H1 (cell line): ENCODE results near the gene CACNA2D1. TPM values are rescaled to one million over a fixed set of nuclear protein-coding genes. Genes with fewer than 3 reads are reported as not detected.

Experiments
- CTCF ChIA-PET: fragments of 300-600 bp; sonication (Branson Sonifier 250); formaldehyde crosslinking; loops from one replicate; lab custom pipeline; 2021; ENCODE audit not compliant: partially characterized antibody; lab: Charles Lee
- POLR2A ChIA-PET: fragments of 300-600 bp; sonication (Branson Sonifier 250); formaldehyde crosslinking; loops from one replicate; lab custom pipeline; 2021; ENCODE audit warnings: inconsistent platforms; ENCODE audit not compliant: partially characterized antibody; lab: Charles Lee
- DNase-seq, 2 experiments: peaks; one replicate each; pipeline versions ENCODE4 v3.0.0 to v3.0.0-alpha.2; 2010 to 2022; ENCODE audit warnings: low spot score in 2 of 2, low read depth in 1 of 2, mixed read lengths in 1 of 2
- FAIRE-seq: peaks from 2 replicates; lab custom pipeline; 2011; peaks lifted over from hg19 to GRCh38; lab: Jason Lieb, UNC
- H2AFZ ChIP-seq: 2 replicates; pipeline ENCODE4 v1.8.1; 2012; ENCODE audit warnings: low read length, inconsistent platforms
- H2AK5ac ChIP-seq: 2 replicates; pipeline ENCODE4 v1.6.1; 2013; ENCODE audit warnings: low read depth, low read length
- H2BK120ac ChIP-seq: replicated peaks from 2 replicates; pipeline ENCODE3; 2013; ENCODE audit warnings: low read depth, low read length, inconsistent platforms
- H2BK12ac ChIP-seq: 2 replicates; pipeline ENCODE4 v1.6.1; 2013; ENCODE audit warnings: low read depth, low read length
- H2BK15ac ChIP-seq: 2 replicates; pipeline ENCODE4 v1.6.1; 2013; ENCODE audit warnings: low read length
- H2BK20ac ChIP-seq: 2 replicates; pipeline ENCODE4 v1.6.1; 2013; ENCODE audit warnings: low read length
- H2BK5ac ChIP-seq: 2 replicates; pipeline ENCODE4 v1.6.1; 2013; ENCODE audit warnings: low read depth, low read length
- H3K14ac ChIP-seq: 2 replicates; pipeline ENCODE4 v1.6.1; 2013; ENCODE audit warnings: inconsistent platforms; ENCODE audit not compliant: insufficient read length
- H3K18ac ChIP-seq: 2 replicates; pipeline ENCODE4 v1.6.1; 2013; ENCODE audit warnings: low read length; ENCODE audit errors: extremely low read depth
- H3K23ac ChIP-seq: 2 replicates; pipeline ENCODE4 v1.6.1; 2013; ENCODE audit warnings: inconsistent platforms; ENCODE audit not compliant: insufficient read length
- H3K23me2 ChIP-seq: 2 replicates; pipeline ENCODE4 v1.6.1; 2013; ENCODE audit warnings: low read depth, low read length
- H3K27ac ChIP-seq: 2 replicates; pipeline ENCODE4 v1.6.1; 2011; ENCODE audit warnings: low read depth, low read length, inconsistent platforms
- H3K27me3 ChIP-seq, 4 experiments: replicated peaks in 1 of 4; 1 replicate in 1 of 4; 2 replicates in 3 of 4; pipeline versions ENCODE4 v1.6.1 to v1.8.1; 2011 to 2013; ENCODE audit warnings: low read length in 3 of 4, mild to moderate bottlenecking in 3 of 4, inconsistent platforms in 2 of 4, mixed read lengths in 2 of 4, moderate library complexity in 1 of 4; ENCODE audit not compliant: control insufficient read depth in 3 of 4, insufficient read depth in 3 of 4; ENCODE audit errors: extremely low read depth in 1 of 4
- H3K36me3 ChIP-seq, 4 experiments: 2 replicates each; pipeline versions ENCODE4 v1.6.1 to v1.8.1; 2011 to 2013; ENCODE audit warnings: mild to moderate bottlenecking in 4 of 4, low read length in 3 of 4, moderate library complexity in 2 of 4, control low read depth in 1 of 4, inconsistent platforms in 1 of 4; ENCODE audit not compliant: insufficient read depth in 4 of 4, control insufficient read depth in 2 of 4
- H3K4ac ChIP-seq: replicated peaks from 2 replicates; pipeline ENCODE3; 2013; ENCODE audit warnings: low read length, low read depth, mixed read lengths, inconsistent platforms; ENCODE audit not compliant: insufficient read length
- H3K4me1 ChIP-seq, 4 experiments: replicated peaks in 1 of 4; 1 replicate in 1 of 4; 2 replicates in 3 of 4; pipeline versions ENCODE4 v1.6.1 to v1.8.1; 2011 to 2013; ENCODE audit warnings: low read length in 3 of 4, inconsistent platforms in 2 of 4, mixed read lengths in 1 of 4; ENCODE audit not compliant: insufficient read depth in 4 of 4, control insufficient read depth in 3 of 4
- H3K4me2 ChIP-seq, 2 experiments: 2 replicates each; pipeline versions ENCODE4 v1.6.1 to v1.8.1; 2011 to 2013; ENCODE audit warnings: low read depth in 2 of 2, low read length in 2 of 2, control low read depth in 1 of 2, inconsistent platforms in 1 of 2, mild to moderate bottlenecking in 1 of 2; ENCODE audit not compliant: insufficient read depth in 1 of 2
- H3K4me3 ChIP-seq, 4 experiments: fragments of 200-600, 300-600 bp in 1 of 4; sonication (generic), shearing (Covaris generic), sonication (Bioruptor Twin) in 1 of 4; 2 replicates each; pipeline versions ENCODE4 v1.5.1 to v1.8.1; 2011 to 2016; ENCODE audit warnings: low read length in 4 of 4, low read depth in 3 of 4, control low read depth in 2 of 4, inconsistent platforms in 2 of 4, mild to moderate bottlenecking in 2 of 4, mixed read lengths in 1 of 4, moderate library complexity in 1 of 4; ENCODE audit not compliant: insufficient read depth in 2 of 4; ENCODE audit errors: extremely low read depth in 1 of 4
- H3K56ac ChIP-seq: replicated peaks from 2 replicates; pipeline ENCODE3; 2013; ENCODE audit warnings: low read depth, mild to moderate bottlenecking, mixed read lengths, low read length, inconsistent platforms; ENCODE audit not compliant: insufficient read length
- H3K79me1 ChIP-seq: 2 replicates; pipeline ENCODE4 v1.6.1; 2013; ENCODE audit warnings: low read depth, low read length, control low read depth
- H3K79me2 ChIP-seq, 2 experiments: 2 replicates each; pipeline versions ENCODE4 v1.6.1 to v1.8.1; 2012 to 2013; ENCODE audit warnings: low read length in 2 of 2, mild to moderate bottlenecking in 2 of 2, inconsistent platforms in 1 of 2; ENCODE audit not compliant: insufficient read depth in 2 of 2, control insufficient read depth in 1 of 2
- H3K9ac ChIP-seq, 4 experiments: replicated peaks in 1 of 4; 1 replicate in 1 of 4; 2 replicates in 3 of 4; pipeline versions ENCODE4 v1.6.1 to v1.8.1; 2011 to 2013; ENCODE audit warnings: low read depth in 3 of 4, low read length in 3 of 4, control low read depth in 2 of 4, mild to moderate bottlenecking in 2 of 4, moderate library complexity in 2 of 4, inconsistent platforms in 1 of 4; ENCODE audit errors: extremely low read depth in 1 of 4
- H3K9me3 ChIP-seq, 2 experiments: 2 replicates each; pipeline versions ENCODE4 v1.6.1 to v1.8.1; 2012 to 2013; ENCODE audit warnings: mild to moderate bottlenecking in 2 of 2, moderate library complexity in 2 of 2, control low read depth in 1 of 2, inconsistent platforms in 1 of 2, low read depth in 1 of 2, low read length in 1 of 2, mixed read lengths in 1 of 2; ENCODE audit not compliant: insufficient read depth in 2 of 2
- H4K20me1 ChIP-seq, 2 experiments: replicated peaks in 1 of 2; 2 replicates each; pipeline versions ENCODE3 to v1.8.1; 2011 to 2013; ENCODE audit warnings: inconsistent platforms in 2 of 2, low read length in 2 of 2, mild to moderate bottlenecking in 1 of 2; ENCODE audit not compliant: insufficient read depth in 2 of 2, control insufficient read depth in 1 of 2
- H4K5ac ChIP-seq: 2 replicates; pipeline ENCODE4 v1.6.1; 2013; ENCODE audit warnings: low read length, low read depth, mixed read lengths, inconsistent platforms; ENCODE audit not compliant: insufficient read length
- H4K8ac ChIP-seq: 2 replicates; pipeline ENCODE4 v1.8.0; 2013; ENCODE audit warnings: mild to moderate bottlenecking, moderate library complexity, low read length, inconsistent platforms; ENCODE audit not compliant: insufficient read depth; ENCODE audit errors: extremely low read depth
- H4K91ac ChIP-seq: replicated peaks from 2 replicates; pipeline ENCODE3; 2013; ENCODE audit warnings: low read length, mixed read lengths, inconsistent platforms; ENCODE audit not compliant: insufficient read length
- CTBP2 ChIP-seq: IDR thresholded peaks from 2 replicates; pipeline ENCODE4 v1.7.0; 2011; ENCODE audit warnings: borderline replicate concordance, mild to moderate bottlenecking, moderate library complexity, mixed read lengths, low read length; ENCODE audit not compliant: insufficient read depth, insufficient read length
- NANOG ChIP-seq: IDR thresholded peaks from 2 replicates; pipeline ENCODE4 v1.6.1; 2011; ENCODE audit warnings: low read length, low read depth, mild to moderate bottlenecking, inconsistent platforms; ENCODE audit not compliant: insufficient read depth, poor library complexity, severe bottlenecking
- RAD21 ChIP-seq, 2 experiments: IDR thresholded peaks in 1 of 2; conservative IDR thresholded peaks in 1 of 2; 2 replicates each; pipeline ENCODE4 v1.6.1; 2011; ENCODE audit warnings: low read depth in 2 of 2, low read length in 2 of 2, improper control_type of control experiment in 1 of 2, inconsistent platforms in 1 of 2, mild to moderate bottlenecking in 1 of 2, moderate library complexity in 1 of 2
- RNF2 ChIP-seq: fragments of 200-900, 300-1000 bp; sonication (generic); IDR thresholded peaks from 2 replicates; pipeline ENCODE4 v1.7.1; 2016; ENCODE audit warnings: borderline replicate concordance, low read depth, mild to moderate bottlenecking, antibody characterized with exemption, low read length; ENCODE audit not compliant: poor library complexity, severe bottlenecking; ENCODE audit errors: missing control alignments
- SAP30 ChIP-seq: fragments of 300-600 bp; sonication (generic); IDR thresholded peaks from 2 replicates; pipeline ENCODE4 v1.7.1; 2012; ENCODE audit warnings: low read length, moderate library complexity, mild to moderate bottlenecking, inconsistent platforms; ENCODE audit not compliant: insufficient read depth, insufficient replicate concordance
- SIN3A ChIP-seq, 2 experiments: IDR thresholded peaks in 1 of 2; conservative IDR thresholded peaks in 1 of 2; 2 replicates each; pipeline ENCODE4 v1.6.1; 2011 to 2012; ENCODE audit warnings: low read length in 2 of 2, improper control_type of control experiment in 1 of 2, low read depth in 1 of 2, mild to moderate bottlenecking in 1 of 2
- SRF ChIP-seq: IDR thresholded peaks from 2 replicates; pipeline ENCODE4 v1.6.1; 2011; ENCODE audit warnings: mild to moderate bottlenecking, low read depth, low read length, moderate library complexity
- TAF1 ChIP-seq: IDR thresholded peaks from 2 replicates; pipeline ENCODE4 v1.6.1; 2011; ENCODE audit warnings: mild to moderate bottlenecking, low read depth, low read length
- WGBS, 2 experiments: shearing (Covaris generic) in 1 of 2; methylation state at CpG; one replicate each; pipeline versions ENCODE4 v1.1.6 to v1.1.7; 2013 to 2015; ENCODE audit warnings: low lambda C conversion rate in 2 of 2, mixed read lengths in 2 of 2, inconsistent platforms in 1 of 2, low coverage in 1 of 2, missing lambda C conversion rate in 1 of 2; ENCODE audit not compliant: insufficient replicate concordance in 2 of 2, insufficient coverage in 1 of 2, insufficient read length in 1 of 2; ENCODE audit errors: extremely low coverage in 1 of 2, missing lambda C conversion rate in 1 of 2; 5-methylcytosine and 5-hydroxymethylcytosine counted together
- polyA plus RNA-seq, 7 experiments: library from polyadenylated mRNA; depleted of rRNA in 3 of 7; stranded (reverse) in 5 of 7; unstranded in 2 of 7; fragments of >200 nt in 5 of 7; fragments of 200-250 nt in 2 of 7; gene quantifications; 1 replicate in 5 of 7; 2 replicates in 1 of 7; 4 replicates in 1 of 7; pipeline versions ENCODE4 v1.2.1 to v1.2.3, GENCODE V29; 2011 to 2013; ENCODE audit warnings: missing spikeins in 2 of 7, mixed read lengths in 2 of 7
- total RNA-seq: library from RNA; stranded (reverse); fragmentation: NEBNext Ultra II Directional; extraction: Animal tissue kit (Norgen Biotek cat#: 25700); gene quantifications from 2 replicates; pipeline ENCODE4 v1.2.1, GENCODE V29; 2021
- TF ChIP-seq, protein P1 (sequence below): IDR thresholded peaks from 2 replicates; pipeline ENCODE4 v1.6.1; 2012; ENCODE audit warnings: inconsistent platforms

CACNA2D1 gene
- total and polyA plus RNA-seq, 2 of the 8 experiments (the other 6 are each of a cell fraction or from before 2014, with no cell fraction given), result 4.3 to 27.3 TPM

GRCh38 chr7:82444220-82444909, 788 bp upstream of the CACNA2D1 start:
- peak; percentile 71 for FAIRE-seq
- CTCF ChIA-PET, result interaction anchor here (0.6 to 1.5 kb wide), 6 partner anchors 21 to 961 kb away, joined by 3 to 7 read pairs (median 3); no protein-coding TSS in a partner anchor
- POLR2A ChIA-PET, result interaction anchor here (1.0 kb wide), 2 partner anchors 14 to 69 kb away, joined by 3 read pairs; no protein-coding TSS in a partner anchor
- TF ChIP-seq CTBP2 (peak; percentile 36), TAF1 (peak; percentile 39; the same call in 1 of the 2 replicates), SAP30 (peak; percentile 70), RNF2 (no peak), SRF (no peak), RAD21 (IDR thresholded peaks at IDR 0.05 in 1 of 2, conservative IDR thresholded peaks at IDR 0.05 in 1 of 2; ENCODE audit: low read depth in 2 of 2, low read length in 2 of 2) (peak; percentile 29 to 35; a peak in 3 of 4 replicates), SIN3A (conservative IDR thresholded peaks at IDR 0.05 in 1 of 2, IDR thresholded peaks at IDR 0.05 in 1 of 2; ENCODE audit: low read depth in 1 of 2, low read length in 2 of 2) (peak in 1 of 2 experiments; percentile 56; a peak in 1 of 4 replicates), NANOG (no peak)
- TF ChIP-seq, protein P1, sequence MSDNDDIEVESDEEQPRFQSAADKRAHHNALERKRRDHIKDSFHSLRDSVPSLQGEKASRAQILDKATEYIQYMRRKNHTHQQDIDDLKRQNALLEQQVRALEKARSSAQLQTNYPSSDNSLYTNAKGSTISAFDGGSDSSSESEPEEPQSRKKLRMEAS, result 0 out of 2 replicates have a peak, but pooled peaks have one; percentile 32

More at GRCh38 chr7:82444220-82444909, 788 bp upstream of the CACNA2D1 start:
- Histone ChIP-seq H3K23ac (no peak overlapping the region), H4K91ac (no peak overlapping the region), H3K4me3 (peak overlapping the region; percentile 67 to 94 (median 80)), H2AK5ac (no peak overlapping the region), H3K27ac (no peak overlapping the region), H3K23me2 (peaks cover 15% of the 10 kb centered on the region), H2BK15ac (no peak overlapping the region), H3K9ac (peak overlapping the region in 3 of 4 experiments; percentile 15 to 87 (median 55); a peak in 5 of 7 replicates), H3K36me3 (no peaks in the 10 kb centered on the region), H3K18ac (peak overlapping the region; percentile 75), H3K27me3 (no peaks in the 10 kb centered on the region), H3K79me1 (no peaks in the 10 kb centered on the region), H4K5ac (peak overlapping the region; percentile 41), H3K79me2 (peaks cover 0 to 30% of the 10 kb centered on the region in 2 experiments; a peak in 3 of 4 replicates), H2AFZ (peak overlapping the region; percentile 98), H3K4ac (no peak overlapping the region), H3K56ac (no peak overlapping the region), H3K4me2 (peak overlapping the region; percentile 82 to 94), H3K9me3 (no peaks in the 10 kb centered on the region), H3K4me1 (peaks cover 0 to 7% (median 5%) of the 10 kb centered on the region in 4 experiments; a peak in 4 of 7 replicates), H2BK120ac (no peak overlapping the region), H3K14ac (no peak overlapping the region), H4K8ac (no peak overlapping the region), H2BK5ac (0 out of 2 replicates have a peak overlapping the region, but pooled peaks have one; percentile 48), H2BK12ac (peak overlapping the region; percentile 85), H4K20me1 (no peaks in the 10 kb centered on the region), H2BK20ac (peak overlapping the region; percentile 19; the same call in 1 of the 2 replicates)
- no peak for DNase-seq
- WGBS, 2 experiments, result 2% methylated on average over 21 of the region's 22 CpGs; no CpG with 5 or more reads in 1 of the 2 experiments
